GM12801 (cell line): ENCODE measurements around the gene SERPINA6.

Experiments
- CTCF ChIP-seq: IDR thresholded peaks from one replicate; pipeline ENCODE4 v1.5.1; 2011; ENCODE audit warnings: control low read depth; ENCODE audit not compliant: insufficient read length; ENCODE audit errors: extremely low read depth

The SERPINA6 gene

GRCh38 chr14:94366146-94366915, 43.2 kb upstream of the SERPINA6 start, which contains the start of gene SERPINA2:
TSS of gene SERPINA2 (minus strand) at chr14:94366698.
- no peak for TF ChIP-seq CTCF

DNA sequence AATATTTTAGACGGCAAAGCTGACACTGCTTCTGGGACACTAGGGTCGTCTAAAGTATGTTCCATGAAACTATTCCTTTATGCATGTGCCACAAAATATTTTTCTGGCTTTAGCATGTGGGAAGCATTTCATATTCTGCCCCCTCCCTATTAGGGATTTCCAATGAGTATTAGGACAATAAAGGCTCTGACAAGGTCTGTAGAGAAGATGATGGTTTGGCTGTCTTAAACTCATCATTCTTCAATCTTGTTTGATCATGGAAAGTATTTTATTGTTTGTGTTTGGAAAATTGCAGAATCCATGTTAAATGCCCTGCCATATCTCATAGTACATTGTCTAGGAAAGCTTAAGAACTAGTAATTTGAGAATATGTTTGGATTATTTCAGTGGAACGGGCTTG, 42.5 kb upstream of the SERPINA6 start:
- no peak for TF ChIP-seq CTCF

DNA sequence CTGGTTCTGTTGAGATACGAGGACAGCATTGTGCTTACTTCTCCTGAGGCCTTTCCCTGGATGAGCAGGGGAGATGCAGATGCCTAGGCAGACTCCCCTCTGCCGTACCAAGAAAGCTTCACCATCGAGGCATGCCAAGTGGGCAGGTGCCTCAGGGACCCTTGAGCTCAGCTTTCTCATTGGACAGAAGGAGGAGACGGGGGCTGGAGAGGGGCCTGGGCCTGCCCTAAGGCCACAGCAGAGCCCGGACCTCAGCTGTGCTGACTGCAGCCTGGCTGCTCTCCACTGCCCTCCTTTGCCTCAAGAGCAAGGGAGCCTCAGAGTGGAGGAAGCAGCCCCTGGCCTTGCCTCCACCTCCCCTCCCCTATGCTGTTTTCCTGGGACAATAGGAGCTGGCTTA, 41.8 kb upstream of the SERPINA6 start:
- no peak for TF ChIP-seq CTCF

DNA sequence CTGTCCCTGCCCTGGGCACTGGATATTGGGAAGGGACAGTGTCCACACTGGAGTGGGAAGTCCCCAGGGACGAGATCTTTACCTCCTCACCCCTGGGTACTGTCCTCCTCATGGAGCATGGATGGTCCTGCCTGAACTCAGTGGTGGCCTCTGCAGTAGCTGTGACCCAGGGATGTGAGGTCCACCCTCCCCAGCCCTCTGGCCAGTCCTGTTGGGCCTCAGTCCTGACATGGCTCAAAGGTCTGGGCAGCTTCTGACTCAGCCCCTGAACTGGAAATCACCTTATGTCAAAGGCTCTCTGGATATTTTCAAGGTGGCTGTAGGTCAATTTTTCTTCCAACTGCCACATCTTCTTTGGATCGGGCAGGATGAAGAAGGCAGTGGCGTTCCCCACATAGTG, 40.9 kb upstream of the SERPINA6 start:
- TF ChIP-seq CTCF: no peak

DNA sequence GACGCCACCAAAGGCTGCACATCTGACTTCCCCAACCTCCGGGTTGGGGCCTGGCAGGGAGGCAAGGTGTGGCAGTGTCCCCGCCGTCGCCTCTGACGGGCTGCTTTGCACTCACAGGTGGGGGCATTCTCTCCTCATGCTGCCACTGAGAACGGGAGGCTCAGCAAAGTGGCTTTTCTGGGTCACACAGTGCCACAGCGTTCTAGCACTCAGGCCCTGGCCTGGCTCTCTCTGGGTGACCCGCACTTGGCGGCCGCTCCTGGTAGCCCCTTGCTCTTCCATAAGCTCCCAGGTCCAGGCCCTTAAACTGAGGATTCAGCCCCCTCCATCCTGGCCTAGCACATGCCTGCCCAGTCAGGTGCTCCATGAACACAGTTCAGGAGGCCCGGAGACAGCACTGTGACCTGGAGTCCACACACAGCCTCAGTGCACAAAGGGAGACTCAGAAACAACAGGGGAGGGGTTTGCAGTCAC, 40.1 kb upstream of the SERPINA6 start:
- TF ChIP-seq CTCF: no peak

DNA sequence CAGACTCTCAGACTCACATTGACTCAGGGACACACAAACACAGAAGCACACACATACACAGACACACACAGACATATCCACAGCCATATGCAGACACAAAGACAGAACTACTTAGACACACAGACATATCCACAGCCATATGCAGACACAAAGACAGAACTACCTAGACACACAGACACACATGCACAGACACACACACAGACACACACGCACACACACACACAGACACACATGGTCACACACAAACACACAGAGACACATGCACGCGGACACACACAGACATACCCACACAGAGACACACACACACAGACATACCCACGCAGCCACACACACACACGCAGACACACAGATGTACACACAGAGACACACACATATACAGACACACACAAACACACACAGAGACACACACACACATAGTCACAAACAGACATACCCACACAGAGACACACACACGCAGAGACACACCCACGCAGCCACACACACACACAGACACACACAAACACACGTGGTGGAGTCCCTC, 39.5 kb upstream of the SERPINA6 start:
- no peak for TF ChIP-seq CTCF

- TF ChIP-seq CTCF: no peak
These were observed 38.5 kb upstream of the SERPINA6 start for GRCh38 chr14:94361682-94362081.
